ENCODE data around the gene ROR1. TPM values are rescaled to one million over a fixed set of nuclear protein-coding genes. Genes with fewer than 3 reads are reported as not detected.
"Not testable (repeated sequence)": the region's sequence is repeated elsewhere in the genome, so short reads cannot be mapped to it uniquely, and the experiment has no call there.

ROR1 gene
- total and polyA plus RNA-seq, 5 donors from 2014 or later, result not detected

GRCh38 chr1:64200064-64200463, 426.2 kb downstream of the ROR1 start:
- Mint-ChIP-seq H3K27me3 (no peaks in the 10 kb centered on the region), H3K9me3 (peaks cover 0 to 1% (median 0%) of the 10 kb centered on the region in 7 donors), H3K27ac (no peak overlapping the region), H3K36me3 (no peaks in the 10 kb centered on the region), H3K4me3 (no peak overlapping the region), H3K4me1 (no peaks in the 10 kb centered on the region)
- H3K9me3 ChIP-seq (ENCODE audit: control insufficient read depth in 2 of 2, low read length in 2 of 2), result no peaks in the 10 kb centered on the region
- H3K27ac ChIP-seq (ENCODE audit: insufficient read depth, low read length, poor library complexity, severe bottlenecking), result no peak overlapping the region
- no peaks in the 10 kb centered on the region for H3K36me3 ChIP-seq (ENCODE audit: control insufficient read depth, insufficient read depth, low read length)
- H3K4me1 ChIP-seq (ENCODE audit: control insufficient read depth, insufficient read depth, low read length, poor library complexity, severe bottlenecking), result no peaks in the 10 kb centered on the region
- H3K4me3 ChIP-seq (ENCODE audit: low read depth, low read length), result no peak overlapping the region
- ATAC-seq (ENCODE audit: low read depth in 2 of 2) (no peak), DNase-seq (no peak)
- peaks cover 2% of the 10 kb centered on the region for H3K27me3 ChIP-seq (ENCODE audit: control insufficient read depth, insufficient read depth, low read length)

- Histone ChIP-seq H3K9me3 (ENCODE audit: control insufficient read depth in 2 of 2, low read length in 2 of 2) (no peaks in the 10 kb centered on the region), H3K36me3 (ENCODE audit: control insufficient read depth, insufficient read depth, low read length) (no peaks in the 10 kb centered on the region), H3K27me3 (ENCODE audit: control insufficient read depth, insufficient read depth, low read length) (peaks cover 2% of the 10 kb centered on the region), H3K4me1 (ENCODE audit: control insufficient read depth, insufficient read depth, low read length, poor library complexity, severe bottlenecking) (no peaks in the 10 kb centered on the region), H3K27ac (ENCODE audit: insufficient read depth, low read length, poor library complexity, severe bottlenecking) (no peak within 1 kb of the TSS), H3K4me3 (ENCODE audit: low read depth, low read length) (no peak within 1 kb of the TSS)
- no peaks in the 10 kb centered on the region for H3K4me1 Mint-ChIP-seq
- no peak within 1 kb of the TSS for H3K4me3 Mint-ChIP-seq
- DNase-seq (no peak), ATAC-seq (ENCODE audit: low read depth in 2 of 2) (no peak)
- no peaks in the 10 kb centered on the region for H3K36me3 Mint-ChIP-seq
- peaks cover 0 to 1% (median 0%) of the 10 kb centered on the region in 7 donors for H3K9me3 Mint-ChIP-seq
- no peak within 1 kb of the TSS for H3K27ac Mint-ChIP-seq
- H3K27me3 Mint-ChIP-seq, result no peaks in the 10 kb centered on the region
These were observed 429.6 kb downstream of the ROR1 start, which contains the start of gene UBE2U for GRCh38 chr1:64203420-64203819. Gene UBE2U, plus strand, starts transcription at chr1:64203623. Its CDS starts 428 bp downstream, at chr1:64204051.

GRCh38 chr1:64209221-64209620, 435.4 kb downstream of the ROR1 start:
- Histone ChIP-seq H3K27ac (ENCODE audit: insufficient read depth, low read length, poor library complexity, severe bottlenecking) (no peak overlapping the region), H3K9me3 (ENCODE audit: control insufficient read depth in 2 of 2, low read length in 2 of 2) (no peaks in the 10 kb centered on the region), H3K27me3 (ENCODE audit: control insufficient read depth, insufficient read depth, low read length) (peaks cover 5% of the 10 kb centered on the region), H3K4me3 (ENCODE audit: low read depth, low read length) (no peak overlapping the region), H3K4me1 (ENCODE audit: control insufficient read depth, insufficient read depth, low read length, poor library complexity, severe bottlenecking) (no peaks in the 10 kb centered on the region), H3K36me3 (ENCODE audit: control insufficient read depth, insufficient read depth, low read length) (no peaks in the 10 kb centered on the region)
- DNase-seq, result no peak
- peaks cover 0 to 2% (median 0%) of the 10 kb centered on the region in 7 donors for H3K9me3 Mint-ChIP-seq
- no peak for ATAC-seq (ENCODE audit: low read depth in 2 of 2)
- H3K4me3 Mint-ChIP-seq, result no peak overlapping the region
- no peaks in the 10 kb centered on the region for H3K4me1 Mint-ChIP-seq
- no peak overlapping the region for H3K27ac Mint-ChIP-seq
- H3K36me3 Mint-ChIP-seq, result no peaks in the 10 kb centered on the region
- H3K27me3 Mint-ChIP-seq, result peaks cover 8% of the 10 kb centered on the region

- H3K4me3 Mint-ChIP-seq, result no peak overlapping the region
- no peaks in the 10 kb centered on the region for H3K4me1 ChIP-seq (ENCODE audit: control insufficient read depth, insufficient read depth, low read length, poor library complexity, severe bottlenecking)
These were observed 438.2 kb downstream of the ROR1 start for GRCh38 chr1:64212031-64212430.

GRCh38 chr1:64215576-64215975, 441.8 kb downstream of the ROR1 start:
- no peak for DNase-seq
- Histone ChIP-seq H3K27me3 (ENCODE audit: control insufficient read depth, insufficient read depth, low read length) (peaks cover 3% of the 10 kb centered on the region), H3K9me3 (ENCODE audit: control insufficient read depth in 2 of 2, low read length in 2 of 2) (no peaks in the 10 kb centered on the region), H3K4me3 (ENCODE audit: low read depth, low read length) (no peak overlapping the region), H3K36me3 (ENCODE audit: control insufficient read depth, insufficient read depth, low read length) (no peaks in the 10 kb centered on the region), H3K4me1 (ENCODE audit: control insufficient read depth, insufficient read depth, low read length, poor library complexity, severe bottlenecking) (no peaks in the 10 kb centered on the region), H3K27ac (ENCODE audit: insufficient read depth, low read length, poor library complexity, severe bottlenecking) (no peak overlapping the region)
- Mint-ChIP-seq H3K36me3 (no peaks in the 10 kb centered on the region), H3K4me3 (no peak overlapping the region), H3K27me3 (peaks cover 24% of the 10 kb centered on the region), H3K9me3 (peaks cover 0 to 2% (median 0%) of the 10 kb centered on the region in 7 donors), H3K4me1 (no peaks in the 10 kb centered on the region), H3K27ac (no peak overlapping the region)
- no peak for ATAC-seq (ENCODE audit: low read depth in 2 of 2)

More at GRCh38 chr1:64212031-64212430, 438.2 kb downstream of the ROR1 start:
- Mint-ChIP-seq H3K36me3 (no peaks in the 10 kb centered on the region), H3K27me3 (peaks cover 14% of the 10 kb centered on the region), H3K27ac (no peak overlapping the region), H3K4me1 (no peaks in the 10 kb centered on the region), H3K9me3 (peaks cover 0 to 2% (median 0%) of the 10 kb centered on the region in 7 donors)
- DNase-seq (no peak), ATAC-seq (ENCODE audit: low read depth in 2 of 2) (no peak)
- Histone ChIP-seq H3K27me3 (ENCODE audit: control insufficient read depth, insufficient read depth, low read length) (peaks cover 3% of the 10 kb centered on the region), H3K4me3 (ENCODE audit: low read depth, low read length) (no peak overlapping the region), H3K27ac (ENCODE audit: insufficient read depth, low read length, poor library complexity, severe bottlenecking) (no peak overlapping the region), H3K36me3 (ENCODE audit: control insufficient read depth, insufficient read depth, low read length) (no peaks in the 10 kb centered on the region), H3K9me3 (ENCODE audit: control insufficient read depth in 2 of 2, low read length in 2 of 2) (no peaks in the 10 kb centered on the region)

GRCh38 chr1:64220241-64220640, 446.4 kb downstream of the ROR1 start:
- H3K4me3 ChIP-seq (ENCODE audit: low read depth, low read length), result no peak overlapping the region
- Mint-ChIP-seq H3K27ac (no peak overlapping the region), H3K4me1 (peaks cover 0 to 2% (median 0%) of the 10 kb centered on the region in 4 donors), H3K9me3 (peaks cover 0 to 2% (median 0%) of the 10 kb centered on the region in 7 donors), H3K4me3 (no peak overlapping the region), H3K36me3 (no peaks in the 10 kb centered on the region), H3K27me3 (peaks cover 16% of the 10 kb centered on the region)
- ATAC-seq (ENCODE audit: low read depth in 2 of 2) (no peak), DNase-seq (no peak)
- no peaks in the 10 kb centered on the region for H3K4me1 ChIP-seq (ENCODE audit: control insufficient read depth, insufficient read depth, low read length, poor library complexity, severe bottlenecking)
- H3K36me3 ChIP-seq (ENCODE audit: control insufficient read depth, insufficient read depth, low read length), result no peaks in the 10 kb centered on the region
- H3K9me3 ChIP-seq (ENCODE audit: control insufficient read depth in 2 of 2, low read length in 2 of 2), result no peaks in the 10 kb centered on the region
- peaks cover under 1% of the 10 kb centered on the region for H3K27me3 ChIP-seq (ENCODE audit: control insufficient read depth, insufficient read depth, low read length)
- no peak overlapping the region for H3K27ac ChIP-seq (ENCODE audit: insufficient read depth, low read length, poor library complexity, severe bottlenecking)

- no peaks in the 10 kb centered on the region for H3K36me3 Mint-ChIP-seq
- DNase-seq, result no peak
- Histone ChIP-seq H3K36me3 (ENCODE audit: control insufficient read depth, insufficient read depth, low read length) (no peaks in the 10 kb centered on the region), H3K4me1 (ENCODE audit: control insufficient read depth, insufficient read depth, low read length, poor library complexity, severe bottlenecking) (no peaks in the 10 kb centered on the region), H3K4me3 (ENCODE audit: low read depth, low read length) (no peak overlapping the region), H3K27ac (ENCODE audit: insufficient read depth, low read length, poor library complexity, severe bottlenecking) (no peak overlapping the region), H3K27me3 (ENCODE audit: control insufficient read depth, insufficient read depth, low read length) (peaks cover 5% of the 10 kb centered on the region), H3K9me3 (ENCODE audit: control insufficient read depth in 2 of 2, low read length in 2 of 2) (no peaks in the 10 kb centered on the region)
- peaks cover 0 to 2% (median 0%) of the 10 kb centered on the region in 4 donors for H3K4me1 Mint-ChIP-seq
- H3K9me3 Mint-ChIP-seq, result peaks cover 0 to 2% (median 0%) of the 10 kb centered on the region in 7 donors
- peaks cover 10% of the 10 kb centered on the region for H3K27me3 Mint-ChIP-seq
- H3K4me3 Mint-ChIP-seq, result no peak overlapping the region
- ATAC-seq (ENCODE audit: low read depth in 2 of 2), result no peak
- H3K27ac Mint-ChIP-seq, result no peak overlapping the region
These were observed 449.7 kb downstream of the ROR1 start for GRCh38 chr1:64223329-64224151.

- H3K4me1 Mint-ChIP-seq; H3K36me3 ChIP-seq (ENCODE audit: control insufficient read depth, insufficient read depth, low read length); ATAC-seq (ENCODE audit: low read depth in 2 of 2); H3K4me1 ChIP-seq (ENCODE audit: control insufficient read depth, insufficient read depth, low read length, poor library complexity, severe bottlenecking); H3K27me3 ChIP-seq (ENCODE audit: control insufficient read depth, insufficient read depth, low read length); H3K27ac ChIP-seq (ENCODE audit: insufficient read depth, low read length, poor library complexity, severe bottlenecking); H3K9me3 ChIP-seq (ENCODE audit: control insufficient read depth in 2 of 2, low read length in 2 of 2); H3K27me3 Mint-ChIP-seq; H3K4me3 ChIP-seq (ENCODE audit: low read depth, low read length); DNase-seq; H3K4me3 Mint-ChIP-seq; H3K9me3 Mint-ChIP-seq; H3K27ac Mint-ChIP-seq; H3K36me3 Mint-ChIP-seq: not testable (repeated sequence)
These were observed 450.4 kb downstream of the ROR1 start for GRCh38 chr1:64224236-64224635.

All from CD4-positive, CD25-positive, alpha-beta regulatory T cell (primary cell).